Chondrocyte (in vitro differentiated cells): Measurements from ENCODE around the gene SNRNP25. TPM values are rescaled to one million over a fixed set of nuclear protein-coding genes. Genes with fewer than 3 reads are reported as not detected.
"Not testable (repeated sequence)": the region's sequence is repeated elsewhere in the genome, so short reads cannot be mapped to it uniquely, and the experiment has no call there.

Source experiments
- DNase-seq: peaks from one replicate; pipeline ENCODE4 v3.0.0; 2021; ENCODE audit warnings: mixed read lengths, low spot score
- H3K27ac Mint-ChIP-seq: one replicate; pipeline ENCODE4 v1.8.0; 2021; ENCODE audit warnings: mild to moderate bottlenecking, moderate library complexity, mixed read lengths; ENCODE audit not compliant: unreplicated experiment
- H3K27me3 Mint-ChIP-seq: 2 replicates; pipeline ENCODE4 v1.8.0; 2021; ENCODE audit warnings: low read depth, mixed read lengths
- H3K36me3 Mint-ChIP-seq: 2 replicates; pipeline ENCODE4 v1.8.0; 2021; ENCODE audit warnings: low read depth, mixed read lengths
- H3K4me1 Mint-ChIP-seq: 2 replicates; pipeline ENCODE4 v1.8.0; 2021; ENCODE audit warnings: low read depth, mild to moderate bottlenecking, mixed read lengths
- H3K4me3 Mint-ChIP-seq: one replicate; pipeline ENCODE4 v1.8.0; 2021; ENCODE audit warnings: mild to moderate bottlenecking, moderate library complexity, mixed read lengths; ENCODE audit not compliant: unreplicated experiment
- H3K9me3 Mint-ChIP-seq: 2 replicates; pipeline ENCODE4 v1.8.0; 2021; ENCODE audit warnings: low read depth, mixed read lengths
- total RNA-seq: library from RNA; stranded (reverse); gene quantifications from 3 replicates; pipeline ENCODE4 v1.2.1, GENCODE V29; 2021
- TF ChIP-seq, protein P1 (sequence below): fragments of 200-600 bp; sonication (generic); IDR thresholded peaks from 2 replicates; pipeline ENCODE4 v1.5.0; 2021; ENCODE audit warnings: antibody characterized with exemption, mild to moderate bottlenecking, moderate library complexity

SNRNP25 gene
- total RNA-seq, 1 donor from 2014 or later: 28.0 TPM

DNA sequence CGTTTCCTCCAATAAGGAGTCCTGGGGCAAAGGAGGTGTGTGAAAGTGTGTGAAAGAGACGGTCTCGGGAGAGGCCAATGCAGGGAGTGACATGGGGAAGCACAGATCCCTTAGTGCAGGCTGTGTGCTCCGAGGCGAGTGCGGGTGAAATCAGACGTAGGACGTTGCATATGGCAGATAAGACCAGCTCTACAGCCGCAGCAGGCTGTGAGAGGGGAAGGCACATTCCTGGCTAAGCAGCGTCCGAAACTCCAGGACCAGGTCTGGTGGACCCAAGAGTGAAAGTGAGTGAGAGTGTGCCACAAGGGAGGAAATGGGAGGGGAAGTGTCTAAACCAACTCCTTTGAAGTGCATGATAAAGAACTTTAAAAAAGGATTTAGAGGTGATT is 11.6 kb upstream of the SNRNP25 start:
- DNase-seq: no peak
- TF ChIP-seq, protein P1, sequence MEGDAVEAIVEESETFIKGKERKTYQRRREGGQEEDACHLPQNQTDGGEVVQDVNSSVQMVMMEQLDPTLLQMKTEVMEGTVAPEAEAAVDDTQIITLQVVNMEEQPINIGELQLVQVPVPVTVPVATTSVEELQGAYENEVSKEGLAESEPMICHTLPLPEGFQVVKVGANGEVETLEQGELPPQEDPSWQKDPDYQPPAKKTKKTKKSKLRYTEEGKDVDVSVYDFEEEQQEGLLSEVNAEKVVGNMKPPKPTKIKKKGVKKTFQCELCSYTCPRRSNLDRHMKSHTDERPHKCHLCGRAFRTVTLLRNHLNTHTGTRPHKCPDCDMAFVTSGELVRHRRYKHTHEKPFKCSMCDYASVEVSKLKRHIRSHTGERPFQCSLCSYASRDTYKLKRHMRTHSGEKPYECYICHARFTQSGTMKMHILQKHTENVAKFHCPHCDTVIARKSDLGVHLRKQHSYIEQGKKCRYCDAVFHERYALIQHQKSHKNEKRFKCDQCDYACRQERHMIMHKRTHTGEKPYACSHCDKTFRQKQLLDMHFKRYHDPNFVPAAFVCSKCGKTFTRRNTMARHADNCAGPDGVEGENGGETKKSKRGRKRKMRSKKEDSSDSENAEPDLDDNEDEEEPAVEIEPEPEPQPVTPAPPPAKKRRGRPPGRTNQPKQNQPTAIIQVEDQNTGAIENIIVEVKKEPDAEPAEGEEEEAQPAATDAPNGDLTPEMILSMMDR: no peak
- no peaks in the 10 kb centered on the region for H3K4me1 Mint-ChIP-seq
- no peaks in the 10 kb centered on the region for H3K9me3 Mint-ChIP-seq
- H3K27me3 Mint-ChIP-seq: no peaks in the 10 kb centered on the region
- no peak overlapping the region for H3K27ac Mint-ChIP-seq
- no peak overlapping the region for H3K4me3 Mint-ChIP-seq
- peaks cover 10% of the 10 kb centered on the region for H3K36me3 Mint-ChIP-seq

DNA sequence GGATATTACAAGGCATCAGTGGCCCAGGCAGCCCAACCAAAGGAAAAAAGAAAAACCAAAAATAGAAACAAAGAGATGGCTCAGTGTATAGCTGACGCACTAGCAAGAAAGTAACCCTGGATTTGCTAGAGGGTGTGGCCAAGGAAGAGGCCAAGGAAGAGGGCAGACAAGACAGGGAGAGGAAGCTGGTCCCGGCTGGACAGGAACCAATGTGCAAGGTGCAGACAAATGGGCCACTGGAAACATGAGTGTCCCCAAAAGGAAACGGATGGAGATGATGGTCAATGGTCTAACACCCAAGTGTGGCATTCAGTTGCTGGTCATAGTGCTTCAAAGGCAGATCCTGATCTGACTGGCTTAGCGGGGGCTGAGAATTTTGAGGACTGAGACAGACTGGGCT is 10.9 kb upstream of the SNRNP25 start:
- no peaks in the 10 kb centered on the region for H3K4me1 Mint-ChIP-seq
- H3K4me3 Mint-ChIP-seq: no peak overlapping the region
- H3K36me3 Mint-ChIP-seq: peaks cover 11% of the 10 kb centered on the region
- no peaks in the 10 kb centered on the region for H3K27me3 Mint-ChIP-seq
- TF ChIP-seq, protein P1: no peak
- H3K27ac Mint-ChIP-seq: no peak overlapping the region
- no peak for DNase-seq
- H3K9me3 Mint-ChIP-seq: no peaks in the 10 kb centered on the region

DNA sequence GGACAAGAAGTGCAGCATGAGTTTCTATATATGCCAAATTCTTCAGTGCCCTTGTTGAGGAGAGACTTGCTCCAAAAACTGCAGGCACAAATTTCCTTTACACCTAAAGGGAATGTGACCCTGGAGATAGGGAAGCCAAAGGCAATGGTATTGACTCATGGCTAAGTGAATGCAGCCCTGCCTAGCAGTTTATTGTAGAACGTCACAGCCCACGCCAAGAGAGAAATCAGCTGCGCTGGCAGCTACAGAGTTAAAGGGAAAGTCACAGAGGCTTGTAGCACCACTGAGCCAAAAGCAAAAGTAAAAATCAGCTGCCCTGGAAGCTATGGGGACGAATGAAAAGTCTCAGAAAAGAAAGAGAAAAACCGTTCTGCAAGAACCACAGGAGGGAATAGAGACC is 10.3 kb upstream of the SNRNP25 start:
- no peaks in the 10 kb centered on the region for H3K4me1 Mint-ChIP-seq
- H3K9me3 Mint-ChIP-seq: no peaks in the 10 kb centered on the region
- DNase-seq: no peak
- TF ChIP-seq, protein P1: no peak
- peaks cover 11% of the 10 kb centered on the region for H3K36me3 Mint-ChIP-seq
- no peak overlapping the region for H3K27ac Mint-ChIP-seq
- no peak overlapping the region for H3K4me3 Mint-ChIP-seq
- H3K27me3 Mint-ChIP-seq: no peaks in the 10 kb centered on the region

DNA sequence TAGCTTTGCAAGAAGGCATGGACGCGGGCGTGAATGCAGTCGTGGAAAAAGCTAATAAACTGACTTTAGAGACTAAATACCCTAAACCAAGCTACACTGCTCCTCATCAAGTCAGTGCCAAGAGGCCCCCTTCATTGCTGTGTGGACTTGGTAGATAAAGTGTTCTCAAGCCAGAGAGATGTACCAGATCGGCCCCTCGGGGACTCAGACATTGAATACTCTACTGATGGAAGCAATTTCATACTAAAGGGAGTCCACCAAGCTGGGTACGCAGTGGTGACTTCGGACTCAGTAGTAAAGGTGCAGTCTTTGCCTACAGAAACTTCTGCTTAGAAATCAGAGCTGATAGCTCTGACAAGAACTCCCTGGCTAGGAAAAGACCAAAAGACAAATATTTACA is 9.0 kb upstream of the SNRNP25 start:
- Mint-ChIP-seq H3K27me3 (no peaks in the 10 kb centered on the region), H3K27ac (no peak overlapping the region), H3K9me3 (no peaks in the 10 kb centered on the region), H3K36me3 (peaks cover 11% of the 10 kb centered on the region), H3K4me1 (no peaks in the 10 kb centered on the region), H3K4me3 (no peak overlapping the region)
- TF ChIP-seq, protein P1: no peak
- no peak for DNase-seq

DNA sequence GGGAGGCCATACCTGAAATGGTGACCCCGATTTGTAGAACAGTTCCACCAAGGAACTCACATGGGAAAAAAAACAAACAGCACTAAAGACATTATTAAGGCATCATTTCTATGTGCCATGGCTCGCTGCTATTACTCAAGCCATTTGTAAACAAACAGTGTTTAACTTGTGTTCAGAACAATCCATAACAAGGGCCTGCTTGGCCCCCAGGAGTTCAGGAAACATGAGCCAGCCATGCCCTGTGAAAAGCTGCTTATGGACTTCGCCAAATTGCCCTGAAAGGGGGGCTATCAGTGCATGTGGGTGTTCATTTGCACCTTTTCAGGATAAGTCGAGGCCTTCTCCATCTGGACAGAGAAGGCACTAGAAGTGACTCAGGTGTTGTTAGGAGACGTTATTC is 8.2 kb upstream of the SNRNP25 start:
- no peak overlapping the region for H3K27ac Mint-ChIP-seq
- H3K9me3 Mint-ChIP-seq: no peaks in the 10 kb centered on the region
- H3K27me3 Mint-ChIP-seq: no peaks in the 10 kb centered on the region
- DNase-seq: no peak
- peaks cover 12% of the 10 kb centered on the region for H3K36me3 Mint-ChIP-seq
- H3K4me3 Mint-ChIP-seq: no peak overlapping the region
- TF ChIP-seq, protein P1: no peak
- H3K4me1 Mint-ChIP-seq: no peaks in the 10 kb centered on the region

DNA sequence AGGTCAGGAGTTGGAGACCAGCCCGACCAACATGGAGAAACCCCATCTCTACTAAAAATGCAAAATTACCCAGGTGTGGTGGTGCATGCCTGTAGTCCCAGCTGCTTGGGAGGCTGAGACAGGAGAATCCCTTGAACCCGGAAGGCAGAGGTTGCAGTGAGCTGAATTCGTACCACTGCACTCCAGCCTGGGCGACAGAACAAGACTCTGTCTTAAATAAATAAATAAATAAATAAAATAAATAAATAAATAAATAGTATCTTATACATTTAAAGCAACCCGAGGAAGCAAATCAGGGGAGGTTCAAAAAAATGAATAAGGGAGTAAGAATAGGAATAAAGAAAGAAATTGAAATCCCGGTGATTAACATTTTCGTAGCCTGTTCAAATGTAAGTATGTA is 7.1 kb upstream of the SNRNP25 start:
- H3K27me3 Mint-ChIP-seq, DNase-seq, H3K4me1 Mint-ChIP-seq, H3K9me3 Mint-ChIP-seq, H3K27ac Mint-ChIP-seq, H3K4me3 Mint-ChIP-seq: not testable (repeated sequence)
- H3K36me3 Mint-ChIP-seq: peaks cover 12% of the 10 kb centered on the region
